Measurements from ENCODE around the gene MYOM3. TPM values are rescaled to one million over a fixed set of nuclear protein-coding genes. Genes with fewer than 3 reads are reported as not detected.

MYOM3 gene
- total RNA-seq, 1 experiment from 2014 or later, result 7.9 TPM

DNA sequence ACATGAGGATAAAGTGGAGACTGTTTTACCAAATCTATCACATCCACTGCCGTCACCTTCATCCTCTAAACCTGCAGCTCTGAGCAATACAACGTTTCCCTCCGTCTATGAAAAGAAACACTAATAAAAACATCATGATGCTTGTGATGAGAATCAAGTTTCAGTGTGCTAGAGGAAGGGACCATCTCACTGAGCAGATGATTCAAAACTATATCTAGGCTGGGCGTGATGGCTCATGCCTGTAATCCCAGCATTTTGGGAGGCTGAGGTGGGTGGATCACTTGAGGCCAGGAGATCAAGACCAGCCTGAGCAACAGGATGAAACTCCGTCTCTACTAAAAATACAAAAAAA is 14.7 kb upstream of the MYOM3 start:
- Histone ChIP-seq H3K27me3 (ENCODE audit: insufficient read depth, low read length) (no peaks in the 10 kb centered on the region), H3K9me2 (ENCODE audit: insufficient read depth) (no peaks in the 10 kb centered on the region), H3K4me3 (replicated peaks in 1 of 2; ENCODE audit: low read depth in 1 of 2, low read length in 2 of 2) (no peak overlapping the region), H2AFZ (ENCODE audit: low read depth, low read length, poor library complexity, severe bottlenecking) (no peak overlapping the region), H4K20me1 (ENCODE audit: insufficient read depth) (no peaks in the 10 kb centered on the region), H3K9ac (ENCODE audit: low read length) (no peak overlapping the region), H3K9me3 (ENCODE audit: control insufficient read depth in 1 of 2, insufficient read depth in 1 of 2, low read depth in 1 of 2, low read length in 2 of 2) (peaks cover 0 to 9% of the 10 kb centered on the region in 2 experiments; a peak in 1 of 4 replicates), H3K4me1 (ENCODE audit: control insufficient read depth in 1 of 2, insufficient read depth in 2 of 2, low read length in 2 of 2) (no peaks in the 10 kb centered on the region), H3K79me2 (ENCODE audit: insufficient read depth, low read length) (no peaks in the 10 kb centered on the region), H3K36me3 (ENCODE audit: control insufficient read depth in 1 of 2, insufficient read depth in 2 of 2, low read length in 2 of 2) (peaks cover 0 to 4% of the 10 kb centered on the region in 2 experiments; a peak in 1 of 4 replicates), H3K27ac (ENCODE audit: low read depth, low read length) (no peak overlapping the region), H3K4me2 (ENCODE audit: low read length) (no peak overlapping the region)
- intact Hi-C loops (cut with micrococcal nuclease), result no loop called here
- ATAC-seq, result no peak
- ChIA-PET CTCF (interaction anchor here (1.1 kb wide), 1 partner anchor 24 kb away, joined by 4 read pairs; no protein-coding TSS in a partner anchor), RAD21 (ENCODE audit: low non-redundant PET in 1 of 2, low total read pairs in 2 of 2, uncharacterized antibody in 2 of 2, unreplicated experiment in 2 of 2) (no interaction called here), POLR2A (interaction anchor here (0.6 kb wide), 1 partner anchor 24 kb away, joined by 4 read pairs; no protein-coding TSS in a partner anchor)
- no peak for DNase-seq (ENCODE audit: low read depth, low spot score)
- TF ChIP-seq ZFX (IDR thresholded peaks at IDR 0.05), result no peak
- no peak for TF ChIP-seq FOSL1 (IDR thresholded peaks at IDR 0.05; ENCODE audit: low read depth)
- no peak for TF ChIP-seq EGR1 (IDR thresholded peaks at IDR 0.05; ENCODE audit: low read depth)
- TF ChIP-seq EZH2phosphoT487 (IDR thresholded peaks at IDR 0.05; ENCODE audit: borderline replicate concordance), result no peak
- TF ChIP-seq, protein P1, sequence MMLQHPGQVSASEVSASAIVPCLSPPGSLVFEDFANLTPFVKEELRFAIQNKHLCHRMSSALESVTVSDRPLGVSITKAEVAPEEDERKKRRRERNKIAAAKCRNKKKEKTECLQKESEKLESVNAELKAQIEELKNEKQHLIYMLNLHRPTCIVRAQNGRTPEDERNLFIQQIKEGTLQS (IDR thresholded peaks at IDR 0.05), result no peak
- no peak for TF ChIP-seq SRF (IDR thresholded peaks at IDR 0.05; ENCODE audit: low read depth)
- TF ChIP-seq EZH2 (IDR thresholded peaks at IDR 0.05), result no peak
- no peak for TF ChIP-seq YY1 (IDR thresholded peaks at IDR 0.05; ENCODE audit: extremely low read depth, insufficient replicate concordance, low read depth, low read length)
- TF ChIP-seq POLR2A (IDR thresholded peaks at IDR 0.05; ENCODE audit: borderline replicate concordance, extremely low read depth, insufficient read depth, insufficient read length), result no peak
- TF ChIP-seq SP1 (IDR thresholded peaks at IDR 0.05; ENCODE audit: low read depth), result no peak
- no peak for TF ChIP-seq ZNF274 (IDR thresholded peaks at IDR 0.05; ENCODE audit: low read depth, low read length)
- TF ChIP-seq, protein P2, sequence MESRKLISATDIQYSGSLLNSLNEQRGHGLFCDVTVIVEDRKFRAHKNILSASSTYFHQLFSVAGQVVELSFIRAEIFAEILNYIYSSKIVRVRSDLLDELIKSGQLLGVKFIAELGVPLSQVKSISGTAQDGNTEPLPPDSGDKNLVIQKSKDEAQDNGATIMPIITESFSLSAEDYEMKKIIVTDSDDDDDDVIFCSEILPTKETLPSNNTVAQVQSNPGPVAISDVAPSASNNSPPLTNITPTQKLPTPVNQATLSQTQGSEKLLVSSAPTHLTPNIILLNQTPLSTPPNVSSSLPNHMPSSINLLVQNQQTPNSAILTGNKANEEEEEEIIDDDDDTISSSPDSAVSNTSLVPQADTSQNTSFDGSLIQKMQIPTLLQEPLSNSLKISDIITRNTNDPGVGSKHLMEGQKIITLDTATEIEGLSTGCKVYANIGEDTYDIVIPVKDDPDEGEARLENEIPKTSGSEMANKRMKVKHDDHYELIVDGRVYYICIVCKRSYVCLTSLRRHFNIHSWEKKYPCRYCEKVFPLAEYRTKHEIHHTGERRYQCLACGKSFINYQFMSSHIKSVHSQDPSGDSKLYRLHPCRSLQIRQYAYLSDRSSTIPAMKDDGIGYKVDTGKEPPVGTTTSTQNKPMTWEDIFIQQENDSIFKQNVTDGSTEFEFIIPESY (IDR thresholded peaks at IDR 0.05; ENCODE audit: extremely low read depth, insufficient replicate concordance, low read length), result no peak
- TF ChIP-seq, protein P3, sequence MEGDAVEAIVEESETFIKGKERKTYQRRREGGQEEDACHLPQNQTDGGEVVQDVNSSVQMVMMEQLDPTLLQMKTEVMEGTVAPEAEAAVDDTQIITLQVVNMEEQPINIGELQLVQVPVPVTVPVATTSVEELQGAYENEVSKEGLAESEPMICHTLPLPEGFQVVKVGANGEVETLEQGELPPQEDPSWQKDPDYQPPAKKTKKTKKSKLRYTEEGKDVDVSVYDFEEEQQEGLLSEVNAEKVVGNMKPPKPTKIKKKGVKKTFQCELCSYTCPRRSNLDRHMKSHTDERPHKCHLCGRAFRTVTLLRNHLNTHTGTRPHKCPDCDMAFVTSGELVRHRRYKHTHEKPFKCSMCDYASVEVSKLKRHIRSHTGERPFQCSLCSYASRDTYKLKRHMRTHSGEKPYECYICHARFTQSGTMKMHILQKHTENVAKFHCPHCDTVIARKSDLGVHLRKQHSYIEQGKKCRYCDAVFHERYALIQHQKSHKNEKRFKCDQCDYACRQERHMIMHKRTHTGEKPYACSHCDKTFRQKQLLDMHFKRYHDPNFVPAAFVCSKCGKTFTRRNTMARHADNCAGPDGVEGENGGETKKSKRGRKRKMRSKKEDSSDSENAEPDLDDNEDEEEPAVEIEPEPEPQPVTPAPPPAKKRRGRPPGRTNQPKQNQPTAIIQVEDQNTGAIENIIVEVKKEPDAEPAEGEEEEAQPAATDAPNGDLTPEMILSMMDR (IDR thresholded peaks at IDR 0.05 in 2 of 3, conservative IDR thresholded peaks at IDR 0.05 in 1 of 3; ENCODE audit: borderline replicate concordance in 1 of 3, insufficient read depth in 1 of 3, low read depth in 2 of 3, low read length in 2 of 3), result no peak
- TF ChIP-seq CEBPB (IDR thresholded peaks at IDR 0.05; ENCODE audit: low read depth), result no peak
- TF ChIP-seq, protein P4, sequence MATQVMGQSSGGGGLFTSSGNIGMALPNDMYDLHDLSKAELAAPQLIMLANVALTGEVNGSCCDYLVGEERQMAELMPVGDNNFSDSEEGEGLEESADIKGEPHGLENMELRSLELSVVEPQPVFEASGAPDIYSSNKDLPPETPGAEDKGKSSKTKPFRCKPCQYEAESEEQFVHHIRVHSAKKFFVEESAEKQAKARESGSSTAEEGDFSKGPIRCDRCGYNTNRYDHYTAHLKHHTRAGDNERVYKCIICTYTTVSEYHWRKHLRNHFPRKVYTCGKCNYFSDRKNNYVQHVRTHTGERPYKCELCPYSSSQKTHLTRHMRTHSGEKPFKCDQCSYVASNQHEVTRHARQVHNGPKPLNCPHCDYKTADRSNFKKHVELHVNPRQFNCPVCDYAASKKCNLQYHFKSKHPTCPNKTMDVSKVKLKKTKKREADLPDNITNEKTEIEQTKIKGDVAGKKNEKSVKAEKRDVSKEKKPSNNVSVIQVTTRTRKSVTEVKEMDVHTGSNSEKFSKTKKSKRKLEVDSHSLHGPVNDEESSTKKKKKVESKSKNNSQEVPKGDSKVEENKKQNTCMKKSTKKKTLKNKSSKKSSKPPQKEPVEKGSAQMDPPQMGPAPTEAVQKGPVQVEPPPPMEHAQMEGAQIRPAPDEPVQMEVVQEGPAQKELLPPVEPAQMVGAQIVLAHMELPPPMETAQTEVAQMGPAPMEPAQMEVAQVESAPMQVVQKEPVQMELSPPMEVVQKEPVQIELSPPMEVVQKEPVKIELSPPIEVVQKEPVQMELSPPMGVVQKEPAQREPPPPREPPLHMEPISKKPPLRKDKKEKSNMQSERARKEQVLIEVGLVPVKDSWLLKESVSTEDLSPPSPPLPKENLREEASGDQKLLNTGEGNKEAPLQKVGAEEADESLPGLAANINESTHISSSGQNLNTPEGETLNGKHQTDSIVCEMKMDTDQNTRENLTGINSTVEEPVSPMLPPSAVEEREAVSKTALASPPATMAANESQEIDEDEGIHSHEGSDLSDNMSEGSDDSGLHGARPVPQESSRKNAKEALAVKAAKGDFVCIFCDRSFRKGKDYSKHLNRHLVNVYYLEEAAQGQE (IDR thresholded peaks at IDR 0.05; ENCODE audit: low read depth), result no peak
- BruUV-seq (replicated peaks), result no TSS peak
